Measurements from ENCODE around the gene NLRP13. TPM values are rescaled to one million over a fixed set of nuclear protein-coding genes. Genes with fewer than 3 reads are reported as not detected.

Gene NLRP13, protein sequence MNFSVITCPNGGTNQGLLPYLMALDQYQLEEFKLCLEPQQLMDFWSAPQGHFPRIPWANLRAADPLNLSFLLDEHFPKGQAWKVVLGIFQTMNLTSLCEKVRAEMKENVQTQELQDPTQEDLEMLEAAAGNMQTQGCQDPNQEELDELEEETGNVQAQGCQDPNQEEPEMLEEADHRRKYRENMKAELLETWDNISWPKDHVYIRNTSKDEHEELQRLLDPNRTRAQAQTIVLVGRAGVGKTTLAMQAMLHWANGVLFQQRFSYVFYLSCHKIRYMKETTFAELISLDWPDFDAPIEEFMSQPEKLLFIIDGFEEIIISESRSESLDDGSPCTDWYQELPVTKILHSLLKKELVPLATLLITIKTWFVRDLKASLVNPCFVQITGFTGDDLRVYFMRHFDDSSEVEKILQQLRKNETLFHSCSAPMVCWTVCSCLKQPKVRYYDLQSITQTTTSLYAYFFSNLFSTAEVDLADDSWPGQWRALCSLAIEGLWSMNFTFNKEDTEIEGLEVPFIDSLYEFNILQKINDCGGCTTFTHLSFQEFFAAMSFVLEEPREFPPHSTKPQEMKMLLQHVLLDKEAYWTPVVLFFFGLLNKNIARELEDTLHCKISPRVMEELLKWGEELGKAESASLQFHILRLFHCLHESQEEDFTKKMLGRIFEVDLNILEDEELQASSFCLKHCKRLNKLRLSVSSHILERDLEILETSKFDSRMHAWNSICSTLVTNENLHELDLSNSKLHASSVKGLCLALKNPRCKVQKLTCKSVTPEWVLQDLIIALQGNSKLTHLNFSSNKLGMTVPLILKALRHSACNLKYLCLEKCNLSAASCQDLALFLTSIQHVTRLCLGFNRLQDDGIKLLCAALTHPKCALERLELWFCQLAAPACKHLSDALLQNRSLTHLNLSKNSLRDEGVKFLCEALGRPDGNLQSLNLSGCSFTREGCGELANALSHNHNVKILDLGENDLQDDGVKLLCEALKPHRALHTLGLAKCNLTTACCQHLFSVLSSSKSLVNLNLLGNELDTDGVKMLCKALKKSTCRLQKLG
- total RNA-seq (2014; rRNA removed; shearing (Covaris generic)): not detected in 2 replicates
- polyA plus RNA-seq (2016; fragmentation: Nextera tagmentation; extraction: Ambion mirVana): not detected in 2 replicates
- long read RNA-seq: 0 reads

DNA sequence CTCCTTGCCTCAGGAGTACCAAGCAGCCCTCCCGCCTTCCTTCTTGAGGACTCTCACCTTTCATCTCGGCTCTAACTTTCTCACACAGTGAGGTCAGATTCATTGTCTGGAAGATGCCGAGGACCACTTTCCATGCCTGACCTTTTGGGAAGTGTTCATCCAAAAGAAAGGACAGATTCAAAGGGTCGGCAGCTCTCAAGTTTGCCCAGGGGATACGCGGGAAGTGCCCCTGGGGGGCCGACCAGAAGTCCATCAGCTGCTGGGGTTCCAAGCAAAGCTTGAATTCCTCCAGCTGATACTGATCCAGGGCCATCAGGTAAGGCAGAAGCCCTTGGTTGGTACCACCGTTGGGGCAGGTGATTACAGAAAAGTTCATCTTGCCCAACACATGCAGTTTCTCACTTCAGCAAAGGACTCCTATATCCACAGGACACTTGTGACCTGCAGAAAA is at the start of gene NLRP13:
Gene NLRP13 (minus strand): TSS at position 401 of the 451 bp plus-strand sequence. CDS start 25 bp downstream, at position 376.
- H3F3A ChIP-seq (replicated peaks; ENCODE audit: low read depth): no peaks in the 10 kb centered on the region
- H3K27me3 Mint-ChIP-seq (ENCODE audit: insufficient read depth, low read depth, poor library complexity): peaks cover 2% of the 10 kb centered on the region
- H2AFZ ChIP-seq: no peak within 1 kb of the TSS
- peaks cover 44% of the 10 kb centered on the region for H3K36me3 Mint-ChIP-seq (ENCODE audit: low read depth)
- H3K27me3 ChIP-seq (ENCODE audit: insufficient read depth): no peaks in the 10 kb centered on the region
- H3K4me1 ChIP-seq (ENCODE audit: insufficient read depth): no peaks in the 10 kb centered on the region
- H3K4me2 ChIP-seq: no peak within 1 kb of the TSS
- H3K4me3 ChIP-seq: no peak within 1 kb of the TSS
- H4K20me1 ChIP-seq (replicated peaks; ENCODE audit: insufficient read depth): no peaks in the 10 kb centered on the region
- H3K36me3 ChIP-seq (ENCODE audit: insufficient read depth): peaks cover 1% of the 10 kb centered on the region
- H3K79me2 ChIP-seq (replicated peaks; ENCODE audit: insufficient read depth): no peaks in the 10 kb centered on the region
- no peak for DNase-seq (ENCODE audit: low spot score)
- no peak within 1 kb of the TSS for H3K4me3 Mint-ChIP-seq
- H3K27ac ChIP-seq (ENCODE audit: low read depth): no peak within 1 kb of the TSS
- no peak for ATAC-seq
- no peaks in the 10 kb centered on the region for H3K4me1 Mint-ChIP-seq
- no peak within 1 kb of the TSS for H3K27ac Mint-ChIP-seq
- no peaks in the 10 kb centered on the region for H3K9me2 ChIP-seq (ENCODE audit: insufficient read depth)
- H3K9me3 Mint-ChIP-seq: peaks cover 93% of the 10 kb centered on the region
- TF ChIP-seq, protein P1, sequence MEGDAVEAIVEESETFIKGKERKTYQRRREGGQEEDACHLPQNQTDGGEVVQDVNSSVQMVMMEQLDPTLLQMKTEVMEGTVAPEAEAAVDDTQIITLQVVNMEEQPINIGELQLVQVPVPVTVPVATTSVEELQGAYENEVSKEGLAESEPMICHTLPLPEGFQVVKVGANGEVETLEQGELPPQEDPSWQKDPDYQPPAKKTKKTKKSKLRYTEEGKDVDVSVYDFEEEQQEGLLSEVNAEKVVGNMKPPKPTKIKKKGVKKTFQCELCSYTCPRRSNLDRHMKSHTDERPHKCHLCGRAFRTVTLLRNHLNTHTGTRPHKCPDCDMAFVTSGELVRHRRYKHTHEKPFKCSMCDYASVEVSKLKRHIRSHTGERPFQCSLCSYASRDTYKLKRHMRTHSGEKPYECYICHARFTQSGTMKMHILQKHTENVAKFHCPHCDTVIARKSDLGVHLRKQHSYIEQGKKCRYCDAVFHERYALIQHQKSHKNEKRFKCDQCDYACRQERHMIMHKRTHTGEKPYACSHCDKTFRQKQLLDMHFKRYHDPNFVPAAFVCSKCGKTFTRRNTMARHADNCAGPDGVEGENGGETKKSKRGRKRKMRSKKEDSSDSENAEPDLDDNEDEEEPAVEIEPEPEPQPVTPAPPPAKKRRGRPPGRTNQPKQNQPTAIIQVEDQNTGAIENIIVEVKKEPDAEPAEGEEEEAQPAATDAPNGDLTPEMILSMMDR (conservative IDR thresholded peaks at IDR 0.05; ENCODE audit: low read depth in 2 of 2): no peak
- TF ChIP-seq ZNF331 (CRISPR knock-in tag; IDR thresholded peaks at IDR 0.05; ENCODE audit: low read depth): no peak
- TF ChIP-seq POLR2AphosphoS5 (IDR thresholded peaks at IDR 0.05; ENCODE audit: low read depth): no peak
- no peak for TF ChIP-seq NANOG (IDR thresholded peaks at IDR 0.05; ENCODE audit: borderline replicate concordance)
- TF ChIP-seq, protein P2, sequence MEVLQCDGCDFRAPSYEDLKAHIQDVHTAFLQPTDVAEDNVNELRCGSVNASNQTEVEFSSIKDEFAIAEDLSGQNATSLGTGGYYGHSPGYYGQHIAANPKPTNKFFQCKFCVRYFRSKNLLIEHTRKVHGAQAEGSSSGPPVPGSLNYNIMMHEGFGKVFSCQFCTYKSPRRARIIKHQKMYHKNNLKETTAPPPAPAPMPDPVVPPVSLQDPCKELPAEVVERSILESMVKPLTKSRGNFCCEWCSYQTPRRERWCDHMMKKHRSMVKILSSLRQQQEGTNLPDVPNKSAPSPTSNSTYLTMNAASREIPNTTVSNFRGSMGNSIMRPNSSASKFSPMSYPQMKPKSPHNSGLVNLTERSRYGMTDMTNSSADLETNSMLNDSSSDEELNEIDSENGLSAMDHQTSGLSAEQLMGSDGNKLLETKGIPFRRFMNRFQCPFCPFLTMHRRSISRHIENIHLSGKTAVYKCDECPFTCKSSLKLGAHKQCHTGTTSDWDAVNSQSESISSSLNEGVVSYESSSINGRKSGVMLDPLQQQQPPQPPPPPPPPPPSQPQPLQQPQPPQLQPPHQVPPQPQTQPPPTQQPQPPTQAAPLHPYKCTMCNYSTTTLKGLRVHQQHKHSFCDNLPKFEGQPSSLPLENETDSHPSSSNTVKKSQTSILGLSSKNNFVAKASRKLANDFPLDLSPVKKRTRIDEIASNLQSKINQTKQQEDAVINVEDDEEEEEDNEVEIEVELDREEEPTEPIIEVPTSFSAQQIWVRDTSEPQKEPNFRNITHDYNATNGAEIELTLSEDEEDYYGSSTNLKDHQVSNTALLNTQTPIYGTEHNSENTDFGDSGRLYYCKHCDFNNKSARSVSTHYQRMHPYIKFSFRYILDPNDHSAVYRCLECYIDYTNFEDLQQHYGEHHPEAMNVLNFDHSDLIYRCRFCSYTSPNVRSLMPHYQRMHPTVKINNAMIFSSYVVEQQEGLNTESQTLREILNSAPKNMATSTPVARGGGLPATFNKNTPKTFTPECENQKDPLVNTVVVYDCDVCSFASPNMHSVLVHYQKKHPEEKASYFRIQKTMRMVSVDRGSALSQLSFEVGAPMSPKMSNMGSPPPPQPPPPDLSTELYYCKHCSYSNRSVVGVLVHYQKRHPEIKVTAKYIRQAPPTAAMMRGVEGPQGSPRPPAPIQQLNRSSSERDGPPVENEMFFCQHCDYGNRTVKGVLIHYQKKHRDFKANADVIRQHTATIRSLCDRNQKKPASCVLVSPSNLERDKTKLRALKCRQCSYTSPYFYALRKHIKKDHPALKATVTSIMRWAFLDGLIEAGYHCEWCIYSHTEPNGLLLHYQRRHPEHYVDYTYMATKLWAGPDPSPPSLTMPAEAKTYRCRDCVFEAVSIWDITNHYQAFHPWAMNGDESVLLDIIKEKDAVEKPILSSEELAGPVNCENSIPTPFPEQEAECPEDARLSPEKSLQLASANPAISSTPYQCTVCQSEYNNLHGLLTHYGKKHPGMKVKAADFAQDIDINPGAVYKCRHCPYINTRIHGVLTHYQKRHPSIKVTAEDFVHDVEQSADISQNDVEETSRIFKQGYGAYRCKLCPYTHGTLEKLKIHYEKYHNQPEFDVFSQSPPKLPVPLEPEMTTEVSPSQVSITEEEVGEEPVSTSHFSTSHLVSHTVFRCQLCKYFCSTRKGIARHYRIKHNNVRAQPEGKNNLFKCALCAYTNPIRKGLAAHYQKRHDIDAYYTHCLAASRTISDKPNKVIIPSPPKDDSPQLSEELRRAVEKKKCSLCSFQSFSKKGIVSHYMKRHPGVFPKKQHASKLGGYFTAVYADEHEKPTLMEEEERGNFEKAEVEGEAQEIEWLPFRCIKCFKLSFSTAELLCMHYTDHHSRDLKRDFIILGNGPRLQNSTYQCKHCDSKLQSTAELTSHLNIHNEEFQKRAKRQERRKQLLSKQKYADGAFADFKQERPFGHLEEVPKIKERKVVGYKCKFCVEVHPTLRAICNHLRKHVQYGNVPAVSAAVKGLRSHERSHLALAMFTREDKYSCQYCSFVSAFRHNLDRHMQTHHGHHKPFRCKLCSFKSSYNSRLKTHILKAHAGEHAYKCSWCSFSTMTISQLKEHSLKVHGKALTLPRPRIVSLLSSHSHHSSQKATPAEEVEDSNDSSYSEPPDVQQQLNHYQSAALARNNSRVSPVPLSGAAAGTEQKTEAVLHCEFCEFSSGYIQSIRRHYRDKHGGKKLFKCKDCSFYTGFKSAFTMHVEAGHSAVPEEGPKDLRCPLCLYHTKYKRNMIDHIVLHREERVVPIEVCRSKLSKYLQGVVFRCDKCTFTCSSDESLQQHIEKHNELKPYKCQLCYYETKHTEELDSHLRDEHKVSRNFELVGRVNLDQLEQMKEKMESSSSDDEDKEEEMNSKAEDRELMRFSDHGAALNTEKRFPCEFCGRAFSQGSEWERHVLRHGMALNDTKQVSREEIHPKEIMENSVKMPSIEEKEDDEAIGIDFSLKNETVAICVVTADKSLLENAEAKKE (CRISPR knock-in tag; IDR thresholded peaks at IDR 0.05): no peak
- TF ChIP-seq, protein P3, sequence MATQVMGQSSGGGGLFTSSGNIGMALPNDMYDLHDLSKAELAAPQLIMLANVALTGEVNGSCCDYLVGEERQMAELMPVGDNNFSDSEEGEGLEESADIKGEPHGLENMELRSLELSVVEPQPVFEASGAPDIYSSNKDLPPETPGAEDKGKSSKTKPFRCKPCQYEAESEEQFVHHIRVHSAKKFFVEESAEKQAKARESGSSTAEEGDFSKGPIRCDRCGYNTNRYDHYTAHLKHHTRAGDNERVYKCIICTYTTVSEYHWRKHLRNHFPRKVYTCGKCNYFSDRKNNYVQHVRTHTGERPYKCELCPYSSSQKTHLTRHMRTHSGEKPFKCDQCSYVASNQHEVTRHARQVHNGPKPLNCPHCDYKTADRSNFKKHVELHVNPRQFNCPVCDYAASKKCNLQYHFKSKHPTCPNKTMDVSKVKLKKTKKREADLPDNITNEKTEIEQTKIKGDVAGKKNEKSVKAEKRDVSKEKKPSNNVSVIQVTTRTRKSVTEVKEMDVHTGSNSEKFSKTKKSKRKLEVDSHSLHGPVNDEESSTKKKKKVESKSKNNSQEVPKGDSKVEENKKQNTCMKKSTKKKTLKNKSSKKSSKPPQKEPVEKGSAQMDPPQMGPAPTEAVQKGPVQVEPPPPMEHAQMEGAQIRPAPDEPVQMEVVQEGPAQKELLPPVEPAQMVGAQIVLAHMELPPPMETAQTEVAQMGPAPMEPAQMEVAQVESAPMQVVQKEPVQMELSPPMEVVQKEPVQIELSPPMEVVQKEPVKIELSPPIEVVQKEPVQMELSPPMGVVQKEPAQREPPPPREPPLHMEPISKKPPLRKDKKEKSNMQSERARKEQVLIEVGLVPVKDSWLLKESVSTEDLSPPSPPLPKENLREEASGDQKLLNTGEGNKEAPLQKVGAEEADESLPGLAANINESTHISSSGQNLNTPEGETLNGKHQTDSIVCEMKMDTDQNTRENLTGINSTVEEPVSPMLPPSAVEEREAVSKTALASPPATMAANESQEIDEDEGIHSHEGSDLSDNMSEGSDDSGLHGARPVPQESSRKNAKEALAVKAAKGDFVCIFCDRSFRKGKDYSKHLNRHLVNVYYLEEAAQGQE (IDR thresholded peaks at IDR 0.05; ENCODE audit: unreplicated experiment): no peak
- TF ChIP-seq, protein P4, sequence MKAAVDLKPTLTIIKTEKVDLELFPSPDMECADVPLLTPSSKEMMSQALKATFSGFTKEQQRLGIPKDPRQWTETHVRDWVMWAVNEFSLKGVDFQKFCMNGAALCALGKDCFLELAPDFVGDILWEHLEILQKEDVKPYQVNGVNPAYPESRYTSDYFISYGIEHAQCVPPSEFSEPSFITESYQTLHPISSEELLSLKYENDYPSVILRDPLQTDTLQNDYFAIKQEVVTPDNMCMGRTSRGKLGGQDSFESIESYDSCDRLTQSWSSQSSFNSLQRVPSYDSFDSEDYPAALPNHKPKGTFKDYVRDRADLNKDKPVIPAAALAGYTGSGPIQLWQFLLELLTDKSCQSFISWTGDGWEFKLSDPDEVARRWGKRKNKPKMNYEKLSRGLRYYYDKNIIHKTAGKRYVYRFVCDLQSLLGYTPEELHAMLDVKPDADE (IDR thresholded peaks at IDR 0.05): no peak
- TF ChIP-seq EZH2 (IDR thresholded peaks at IDR 0.05; ENCODE audit: low read depth, unreplicated experiment): no peak
- no peak for TF ChIP-seq EZH2phosphoT487 (IDR thresholded peaks at IDR 0.05; ENCODE audit: unreplicated experiment)
- TF ChIP-seq CREB1 (CRISPR knock-in tag; IDR thresholded peaks at IDR 0.05; ENCODE audit: low read depth): no peak
- TF ChIP-seq JUNB (IDR thresholded peaks at IDR 0.05; ENCODE audit: unreplicated experiment): no peak
